DND-41 (cell line): ENCODE data around the gene PP2D1.

Experiments used
- EZH2 ChIP-seq: IDR thresholded peaks from 3 replicates; pipeline ENCODE4 v1.6.1; 2012; ENCODE audit warnings: borderline replicate concordance, low read depth, mild to moderate bottlenecking, moderate library complexity, low read length, inconsistent platforms; ENCODE audit not compliant: severe bottlenecking
- TF ChIP-seq, protein P1 (sequence below): IDR thresholded peaks from 2 replicates; pipeline ENCODE4 v1.5.1; 2012; ENCODE audit warnings: borderline replicate concordance, low read length, moderate library complexity, mild to moderate bottlenecking; ENCODE audit not compliant: poor library complexity, severe bottlenecking; ENCODE audit errors: extremely low read depth

GRCh38 chr3:19961960-19962359, 50.1 kb downstream of the PP2D1 start:
- TF ChIP-seq, protein P1, sequence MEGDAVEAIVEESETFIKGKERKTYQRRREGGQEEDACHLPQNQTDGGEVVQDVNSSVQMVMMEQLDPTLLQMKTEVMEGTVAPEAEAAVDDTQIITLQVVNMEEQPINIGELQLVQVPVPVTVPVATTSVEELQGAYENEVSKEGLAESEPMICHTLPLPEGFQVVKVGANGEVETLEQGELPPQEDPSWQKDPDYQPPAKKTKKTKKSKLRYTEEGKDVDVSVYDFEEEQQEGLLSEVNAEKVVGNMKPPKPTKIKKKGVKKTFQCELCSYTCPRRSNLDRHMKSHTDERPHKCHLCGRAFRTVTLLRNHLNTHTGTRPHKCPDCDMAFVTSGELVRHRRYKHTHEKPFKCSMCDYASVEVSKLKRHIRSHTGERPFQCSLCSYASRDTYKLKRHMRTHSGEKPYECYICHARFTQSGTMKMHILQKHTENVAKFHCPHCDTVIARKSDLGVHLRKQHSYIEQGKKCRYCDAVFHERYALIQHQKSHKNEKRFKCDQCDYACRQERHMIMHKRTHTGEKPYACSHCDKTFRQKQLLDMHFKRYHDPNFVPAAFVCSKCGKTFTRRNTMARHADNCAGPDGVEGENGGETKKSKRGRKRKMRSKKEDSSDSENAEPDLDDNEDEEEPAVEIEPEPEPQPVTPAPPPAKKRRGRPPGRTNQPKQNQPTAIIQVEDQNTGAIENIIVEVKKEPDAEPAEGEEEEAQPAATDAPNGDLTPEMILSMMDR: no peak
- TF ChIP-seq EZH2: no peak
